HT1080 (cell line): ENCODE data around the gene ERVFRD-1. TPM values are rescaled to one million over a fixed set of nuclear protein-coding genes. Genes with fewer than 3 reads are reported as not detected.

Experiments used
- DNase-seq: peaks from one replicate; pipeline ENCODE4 v3.0.0-alpha.2; 2015; ENCODE audit warnings: low read depth
- polyA plus RNA-seq, 2 experiments: library from polyadenylated mRNA; depleted of rRNA; stranded (reverse); fragments of >200 nt; gene quantifications; 2 replicates each; pipeline ENCODE4 v1.2.3, GENCODE V29; 2015
- total RNA-seq: library from RNA; depleted of rRNA; stranded (reverse); fragments of >200 nt; shearing (Covaris generic); gene quantifications from 2 replicates; pipeline ENCODE4 v1.2.3, GENCODE V29; 2014; rRNA removed

ERVFRD-1 gene, protein sequence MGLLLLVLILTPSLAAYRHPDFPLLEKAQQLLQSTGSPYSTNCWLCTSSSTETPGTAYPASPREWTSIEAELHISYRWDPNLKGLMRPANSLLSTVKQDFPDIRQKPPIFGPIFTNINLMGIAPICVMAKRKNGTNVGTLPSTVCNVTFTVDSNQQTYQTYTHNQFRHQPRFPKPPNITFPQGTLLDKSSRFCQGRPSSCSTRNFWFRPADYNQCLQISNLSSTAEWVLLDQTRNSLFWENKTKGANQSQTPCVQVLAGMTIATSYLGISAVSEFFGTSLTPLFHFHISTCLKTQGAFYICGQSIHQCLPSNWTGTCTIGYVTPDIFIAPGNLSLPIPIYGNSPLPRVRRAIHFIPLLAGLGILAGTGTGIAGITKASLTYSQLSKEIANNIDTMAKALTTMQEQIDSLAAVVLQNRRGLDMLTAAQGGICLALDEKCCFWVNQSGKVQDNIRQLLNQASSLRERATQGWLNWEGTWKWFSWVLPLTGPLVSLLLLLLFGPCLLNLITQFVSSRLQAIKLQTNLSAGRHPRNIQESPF
- not detected in 2 replicates for total RNA-seq
- polyA plus RNA-seq (2015; cell fraction: cytosol; rRNA removed): not detected in 2 replicates
- polyA plus RNA-seq (2015; cell fraction: nucleus; rRNA removed): not detected in 2 replicates

DNA sequence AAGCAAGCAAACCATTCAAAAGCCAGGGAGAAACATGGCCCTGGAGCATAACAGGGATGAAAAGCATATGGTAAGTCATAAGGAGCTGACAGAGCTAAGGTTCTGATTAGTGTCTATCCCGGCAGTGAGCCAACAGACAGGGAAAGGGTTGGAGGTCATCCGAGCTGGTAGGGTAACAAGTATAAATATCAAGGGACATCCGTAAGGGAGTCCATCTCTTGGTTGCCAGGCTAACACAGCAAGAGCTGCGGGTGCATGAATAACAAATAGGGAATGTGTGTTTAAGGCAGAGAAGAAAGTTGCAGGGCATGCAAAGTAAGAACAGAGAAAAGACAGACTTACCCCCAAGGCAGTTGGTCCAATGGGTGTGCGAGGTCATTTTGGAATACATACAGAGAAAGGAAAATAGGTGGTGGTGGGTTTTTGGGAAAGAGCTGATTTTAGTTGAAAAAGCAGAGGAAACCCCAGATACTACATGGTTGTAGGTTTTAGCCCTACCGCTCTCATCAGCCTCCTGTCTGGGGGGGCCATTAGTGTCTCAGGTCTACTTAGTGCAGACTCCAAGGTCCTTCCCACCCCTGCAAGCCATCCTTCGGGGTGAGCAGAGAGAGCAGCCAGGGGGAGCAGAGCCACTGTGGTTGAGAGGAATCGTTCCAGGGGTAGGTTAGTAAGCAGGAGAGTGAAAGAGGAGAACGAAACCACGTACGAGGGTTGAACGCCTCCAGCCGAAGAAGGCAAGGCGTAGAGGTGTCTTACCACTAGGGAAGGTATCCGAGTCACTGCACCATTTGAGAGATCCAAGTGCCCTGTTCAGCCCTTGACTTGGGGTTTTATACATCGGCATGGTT, at the start of gene ERVFRD-1:
ERVFRD-1 (minus strand) TSS at position 805 of the 848 bp plus-strand sequence. CDS start 6,415 bp downstream, outside the sequence.
- DNase-seq: no peak

DNA sequence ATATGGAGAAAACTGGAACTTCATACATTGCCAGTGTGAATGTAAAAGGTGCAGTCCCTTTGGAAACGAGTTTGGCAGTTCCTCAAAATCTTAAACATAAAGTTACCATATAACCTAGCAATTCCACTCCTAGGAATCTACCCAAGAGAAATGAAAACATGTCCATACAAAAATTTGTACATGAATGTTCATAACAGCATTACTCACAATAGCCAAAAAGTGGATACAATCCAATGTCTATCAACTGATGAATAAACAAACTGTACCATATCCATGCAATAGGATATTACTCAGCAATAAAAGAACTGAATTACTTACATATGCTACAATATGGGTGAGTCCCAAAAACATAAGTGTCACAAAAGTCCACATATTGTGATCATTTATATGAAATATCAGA, 48.7 kb upstream of the ERVFRD-1 start:
- no peak for DNase-seq

GRCh38 chr6:11155589-11155988, 44.1 kb upstream of the ERVFRD-1 start:
- no peak for DNase-seq

GRCh38 chr6:11153447-11153846, 41.9 kb upstream of the ERVFRD-1 start:
- no peak for DNase-seq

GRCh38 chr6:11152581-11152980, 41.1 kb upstream of the ERVFRD-1 start:
- DNase-seq: no peak

DNA sequence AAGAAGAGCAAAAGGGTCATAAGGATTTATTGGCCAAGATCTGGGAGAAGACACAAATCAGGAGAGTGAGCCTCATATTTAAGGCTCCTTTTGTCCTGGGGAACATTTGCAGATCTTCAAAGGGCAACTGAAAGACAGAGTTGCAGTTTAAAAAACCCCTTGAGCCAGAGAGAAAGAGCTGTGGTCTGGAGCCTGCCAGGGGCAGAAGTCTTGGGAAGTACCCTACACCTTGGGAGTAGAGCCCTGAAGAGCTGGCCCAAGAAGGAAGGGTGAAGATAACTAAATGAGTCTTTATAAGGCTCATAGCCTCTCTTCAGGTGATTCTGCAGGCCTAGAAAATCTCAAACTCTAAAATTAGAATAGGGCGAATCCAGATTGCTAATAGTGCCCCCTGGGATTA, 40.0 kb upstream of the ERVFRD-1 start:
- no peak for DNase-seq

DNA sequence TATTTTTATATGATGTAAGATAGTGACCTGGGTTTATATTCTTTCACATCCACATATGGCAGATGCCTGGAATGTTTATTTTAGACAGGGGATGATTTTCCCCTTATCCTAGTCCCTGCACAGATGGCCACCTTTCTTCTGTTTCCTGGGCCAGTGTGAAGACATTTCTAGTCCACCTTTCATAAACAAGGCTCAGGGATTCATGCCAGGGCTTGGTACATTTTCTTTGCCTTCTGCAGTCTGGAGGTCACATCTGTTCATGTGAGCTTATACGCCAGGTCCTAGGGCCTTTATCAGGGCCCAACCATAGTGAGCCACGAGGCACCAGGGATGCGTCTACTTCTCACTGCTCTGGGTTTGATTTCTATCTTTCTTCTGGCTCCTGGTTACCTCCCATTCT, 38.0 kb upstream of the ERVFRD-1 start:
- no peak for DNase-seq

GRCh38 chr6:11146117-11146826, 34.7 kb upstream of the ERVFRD-1 start:
- DNase-seq: no peak

DNA sequence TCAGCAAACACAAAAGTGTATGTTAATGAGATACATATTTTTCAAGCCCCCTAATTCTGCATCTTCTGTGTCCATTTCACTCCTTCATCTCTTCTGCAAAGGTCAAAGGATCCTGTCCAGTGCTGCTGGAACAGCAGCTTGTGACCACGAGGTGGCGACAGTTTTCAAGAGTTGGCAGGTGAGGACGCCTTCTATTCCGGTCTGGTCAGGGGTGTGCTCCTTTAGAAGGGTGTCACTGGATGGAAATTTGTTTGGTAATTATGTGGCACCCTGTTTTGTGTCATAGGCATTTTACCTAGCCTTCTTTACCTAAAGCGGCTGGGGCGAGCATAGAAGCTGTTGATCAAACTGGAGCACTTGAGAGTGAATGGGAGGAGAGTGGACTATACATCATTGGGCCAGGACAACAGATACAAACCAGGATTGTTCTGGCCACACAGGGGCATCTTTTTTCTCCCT, 32.9 kb upstream of the ERVFRD-1 start:
- DNase-seq: peak; percentile 53

- DNase-seq: peak; percentile 91
Measured at GRCh38 chr6:11143394-11144371, 32.2 kb upstream of the ERVFRD-1 start.

DNA sequence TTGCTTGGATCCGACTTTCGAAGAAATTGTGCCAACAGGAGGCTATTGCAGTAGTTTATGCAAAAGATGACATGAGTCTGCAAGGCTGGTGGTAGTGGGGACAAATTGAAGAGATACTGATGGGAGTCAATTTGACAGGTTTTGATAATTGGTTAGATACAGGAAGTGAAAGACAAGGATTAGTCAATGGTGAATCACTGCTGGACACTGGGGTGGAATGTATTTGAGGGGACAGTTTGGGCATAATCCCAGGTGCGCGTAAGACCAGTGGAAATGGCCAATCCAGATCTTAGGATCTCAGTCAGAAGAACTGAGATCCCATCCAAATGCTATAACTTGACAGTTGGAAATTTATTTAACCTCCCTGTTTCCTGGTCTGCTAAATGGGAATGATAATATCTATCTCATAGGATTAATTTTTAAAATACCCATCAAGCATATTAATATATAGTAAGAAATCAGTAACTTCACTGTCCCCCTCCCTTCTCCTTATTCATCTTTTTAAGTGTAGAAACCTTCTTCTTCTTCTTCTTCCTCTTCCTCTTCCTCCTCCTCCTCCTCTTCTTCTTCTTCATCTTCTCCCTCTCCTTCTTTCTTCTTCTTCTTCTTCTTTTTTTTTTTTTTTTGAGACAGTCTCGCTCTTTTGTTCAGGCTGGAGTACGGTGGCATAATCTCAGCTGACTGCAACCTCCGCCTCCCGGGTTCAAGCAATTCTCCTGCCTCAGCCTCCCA, 30.9 kb upstream of the ERVFRD-1 start:
- peak; percentile 23 for DNase-seq

DNA sequence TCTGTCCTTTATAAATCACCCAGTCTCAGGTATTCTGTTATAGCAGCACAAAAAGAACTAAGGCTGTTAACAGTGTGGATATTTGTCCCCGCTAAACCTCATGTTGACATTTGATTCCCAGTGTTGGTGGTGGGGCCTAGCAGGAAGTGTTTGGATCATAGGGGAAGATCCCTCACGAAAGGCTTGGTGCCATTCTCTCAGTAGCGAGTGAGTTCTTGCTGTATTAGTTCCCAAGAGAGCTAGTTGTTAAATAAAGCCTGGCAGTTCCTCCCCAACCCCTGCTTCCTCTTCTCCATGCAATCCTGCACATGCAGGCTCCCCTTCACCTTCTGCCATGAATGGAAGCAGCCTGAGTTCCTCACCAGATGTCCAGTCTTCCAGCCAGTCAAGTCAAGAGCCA, 29.8 kb upstream of the ERVFRD-1 start:
- DNase-seq: no peak

GRCh38 chr6:11140056-11140455, 28.5 kb upstream of the ERVFRD-1 start:
- DNase-seq: no peak

DNA sequence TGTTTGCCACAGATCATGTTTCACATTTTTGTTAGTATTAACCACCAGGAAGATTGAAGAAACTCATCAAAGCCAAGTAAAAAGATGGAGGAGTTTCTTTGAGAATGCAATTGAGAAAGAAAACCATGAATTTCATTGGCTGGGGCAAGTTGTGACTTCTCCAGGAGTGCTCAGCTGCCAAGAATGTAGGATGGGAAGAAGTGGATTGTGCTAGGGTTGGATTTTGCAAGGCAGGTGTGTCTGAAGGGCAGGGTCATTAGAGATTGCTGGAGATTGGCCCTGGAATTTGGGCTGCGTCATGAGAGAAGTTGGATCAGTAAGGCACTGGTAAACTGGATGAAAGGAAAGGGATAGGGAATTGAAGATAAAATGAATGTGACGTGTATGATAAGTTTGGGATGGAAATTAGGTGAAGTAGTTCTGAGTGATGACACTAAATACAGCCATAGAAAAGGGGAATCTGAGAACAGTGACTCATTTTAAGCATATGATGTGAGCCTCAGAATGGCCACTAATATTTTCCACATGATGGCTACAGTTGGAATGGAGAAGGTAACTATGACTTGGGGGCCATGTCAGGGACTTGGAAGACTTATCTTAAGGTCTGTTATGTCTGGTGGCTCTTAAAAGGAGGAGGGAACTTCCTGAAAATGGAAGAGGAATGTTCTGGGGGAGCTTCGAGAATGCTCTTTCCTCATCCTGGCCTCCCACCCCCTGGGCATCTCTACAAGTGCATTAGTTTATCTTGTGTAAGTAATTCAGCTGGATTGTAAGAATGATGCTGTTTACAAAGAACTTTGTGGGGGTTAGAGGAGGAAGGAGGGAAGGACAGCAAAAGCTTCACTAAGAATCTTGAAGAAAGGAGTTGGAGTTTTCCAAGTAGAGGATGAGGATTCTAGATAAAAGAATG, 27.8 kb upstream of the ERVFRD-1 start:
- DNase-seq: no peak

- DNase-seq: no peak
Measured at GRCh38 chr6:11136809-11137208, 25.3 kb upstream of the ERVFRD-1 start.

GRCh38 chr6:11133281-11133680, 21.8 kb upstream of the ERVFRD-1 start:
- no peak for DNase-seq

DNA sequence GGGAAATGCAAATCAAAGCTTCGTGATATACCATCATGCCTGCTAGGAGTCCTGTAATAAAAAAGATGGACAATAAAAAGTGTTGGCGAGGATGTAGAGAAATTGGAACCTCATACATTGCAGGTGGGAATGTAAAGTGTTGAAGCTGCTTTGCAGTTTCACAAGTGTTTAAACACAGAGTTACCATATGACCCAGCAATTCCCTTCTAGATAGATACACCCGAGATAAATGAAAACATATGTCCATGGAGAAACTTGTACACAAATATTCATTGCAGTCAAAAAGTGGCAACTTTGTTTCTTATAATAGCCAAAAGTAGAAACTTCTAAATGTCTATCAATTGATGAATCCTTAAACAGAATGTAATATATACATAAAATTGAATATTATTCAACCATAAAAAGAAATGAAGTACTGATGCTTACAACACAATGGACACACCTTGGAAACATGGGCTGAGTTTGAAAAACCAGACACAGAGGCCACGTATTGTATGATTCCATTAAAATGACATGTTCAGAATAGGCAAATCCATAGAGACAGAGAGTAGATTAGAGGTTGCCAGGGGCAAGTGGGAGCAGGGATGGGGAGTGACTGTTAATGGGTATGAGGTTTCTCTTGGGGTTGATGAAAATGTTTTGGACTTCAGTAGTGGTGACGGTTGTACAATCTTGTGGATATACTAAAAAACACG, 20.8 kb upstream of the ERVFRD-1 start:
- no peak for DNase-seq
